GM23248 (cell line): ENCODE measurements around the gene HACL1.

ENCODE experiments used
- EZH2 ChIP-seq: fragments of 200-600 bp; sonication (generic); IDR thresholded peaks from 2 replicates; pipeline ENCODE4 v1.6.1; 2018; ENCODE audit warnings: antibody characterized with exemption, mild to moderate bottlenecking; ENCODE audit not compliant: insufficient read depth, poor library complexity, severe bottlenecking
- EZH2phosphoT487 ChIP-seq: fragments of 200-600 bp; sonication (generic); IDR thresholded peaks from 2 replicates; pipeline ENCODE4 v1.6.1; 2018; ENCODE audit warnings: antibody characterized with exemption, moderate library complexity, mild to moderate bottlenecking, low read depth; ENCODE audit not compliant: insufficient read depth

DNA sequence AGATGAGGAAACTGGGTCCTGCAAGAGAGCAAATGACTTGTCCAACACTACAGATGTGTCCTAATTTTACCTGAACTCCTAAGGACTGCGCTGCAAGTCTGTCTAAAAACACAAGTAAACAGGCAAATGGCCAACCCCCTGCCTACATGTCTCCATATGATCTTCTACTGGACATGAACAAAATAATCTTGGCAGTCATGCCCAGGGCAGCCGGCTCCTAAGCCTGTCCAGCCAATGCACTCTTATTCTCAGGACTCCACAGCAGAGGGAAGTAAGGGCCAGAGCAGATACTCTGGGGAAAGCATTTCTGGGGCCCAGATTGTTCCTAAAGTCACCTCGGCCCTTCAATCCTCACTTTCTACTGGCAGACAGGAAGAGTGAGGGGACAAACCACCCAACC, 90.2 kb downstream of the HACL1 start:
- no peak for TF ChIP-seq EZH2phosphoT487
- TF ChIP-seq EZH2: no peak
